HG03095 (cell line): ENCODE data around the gene CMTM6.

Experiments used
- ATAC-seq: cut with Tn5 transposase; IDR thresholded peaks from one replicate; pipeline ENCODE4 v1.9.1; 2021; ENCODE audit warnings: moderate library complexity; ENCODE audit not compliant: unreplicated experiment

The CMTM6 gene

GRCh38 chr3:32450426-32450825, 52.2 kb downstream of the CMTM6 start:
- no peak for ATAC-seq

GRCh38 chr3:32449691-32450090, 53.0 kb downstream of the CMTM6 start:
- no peak for ATAC-seq

- ATAC-seq: no peak
These were observed 53.8 kb downstream of the CMTM6 start for GRCh38 chr3:32448686-32449474.

- ATAC-seq: no peak
These were observed 54.7 kb downstream of the CMTM6 start for GRCh38 chr3:32447865-32448400.

DNA sequence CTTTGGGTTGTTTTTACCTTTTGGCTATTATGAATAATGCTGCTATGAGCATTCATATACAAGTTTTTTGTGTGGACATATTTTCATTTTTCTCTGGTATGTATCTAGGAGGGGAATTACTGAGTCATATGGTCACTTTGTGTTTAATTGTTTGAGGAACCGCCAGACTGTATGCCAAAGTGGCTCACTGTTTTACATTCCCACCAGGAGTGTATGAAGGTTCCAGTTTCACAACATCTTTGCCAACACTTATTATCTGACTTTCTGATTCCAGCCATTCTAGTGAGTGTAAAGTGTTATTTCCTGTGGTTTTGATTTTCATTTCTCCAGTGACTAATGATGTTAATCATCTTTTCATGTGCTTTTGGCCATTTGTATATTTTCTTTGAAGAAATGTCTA, 59.2 kb downstream of the CMTM6 start:
- ATAC-seq: no peak

DNA sequence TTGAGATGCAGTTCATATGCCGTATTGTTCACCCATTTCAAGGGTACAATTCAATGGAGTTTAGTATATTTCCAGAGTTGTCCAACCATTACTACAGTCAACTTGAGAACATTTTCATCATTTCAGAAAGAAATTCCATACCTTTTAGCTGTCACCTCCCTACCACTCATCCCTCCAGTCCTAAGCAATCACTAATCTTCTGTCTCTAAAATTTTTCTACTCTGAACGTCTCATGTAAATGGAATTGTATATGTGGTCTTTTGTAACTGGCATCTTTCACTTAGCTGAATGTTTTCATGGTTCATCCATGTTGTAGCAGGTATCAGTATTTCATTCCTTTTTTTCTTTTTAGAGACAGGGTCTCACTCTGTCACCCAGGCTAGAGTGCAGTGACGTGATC, 59.9 kb downstream of the CMTM6 start:
- ATAC-seq: no peak

DNA sequence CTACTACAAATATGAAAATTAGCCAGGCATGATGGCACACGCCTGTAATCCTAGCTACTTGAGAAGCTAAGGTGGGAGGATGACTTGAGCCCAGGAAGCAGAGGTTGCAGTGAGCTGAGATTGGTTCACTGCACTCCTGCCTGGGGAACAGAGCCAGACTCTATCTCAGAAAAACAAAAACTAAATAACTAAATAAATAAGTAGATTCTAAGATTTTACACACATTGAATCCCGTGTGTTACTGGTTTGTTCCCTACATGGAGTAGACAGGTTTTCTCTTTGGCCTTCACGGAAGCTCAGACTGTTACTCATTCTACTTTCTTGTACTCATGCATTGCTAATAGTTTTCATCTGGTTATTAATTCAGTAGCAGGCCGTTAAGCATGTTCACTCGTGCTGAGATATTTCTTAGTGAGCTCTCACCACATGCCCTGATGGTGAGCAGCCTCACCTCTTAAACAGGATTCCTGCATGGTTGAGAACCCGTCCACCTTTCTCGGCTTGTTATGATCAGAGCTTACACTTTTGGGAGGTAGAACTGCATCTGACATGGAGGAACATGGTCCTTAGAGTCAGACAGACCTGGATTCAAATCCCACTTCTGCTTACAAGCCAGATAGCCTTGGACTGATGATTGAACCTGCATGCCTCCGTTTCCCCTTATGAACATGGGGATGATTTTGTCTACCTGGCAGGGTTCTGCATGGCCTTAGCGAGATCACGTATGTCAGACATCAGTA, 61.9 kb downstream of the CMTM6 start:
- ATAC-seq: no peak

DNA sequence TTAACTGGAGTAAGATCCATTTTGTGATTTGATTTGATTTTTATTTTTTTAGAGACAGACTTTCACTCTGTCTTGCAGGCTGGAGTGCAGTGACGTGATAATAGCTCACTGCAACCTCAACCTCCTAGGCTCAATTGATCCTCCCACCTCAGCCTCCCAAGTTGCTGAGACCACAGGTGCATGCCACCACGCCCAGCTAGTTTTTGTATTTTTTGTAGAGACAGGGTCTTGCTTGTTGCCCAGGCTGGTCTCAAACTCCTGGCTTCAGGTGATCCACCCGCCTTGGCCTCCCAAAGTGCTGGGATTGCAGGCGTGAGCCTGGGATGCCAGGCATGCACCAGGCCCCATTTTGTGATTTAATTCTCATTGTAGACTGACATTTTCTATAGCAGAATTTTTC, 63.2 kb downstream of the CMTM6 start:
- peak; percentile 15 for ATAC-seq

- peak; percentile 97 for ATAC-seq
These were observed 63.9 kb downstream of the CMTM6 start for GRCh38 chr3:32438596-32439344.

DNA sequence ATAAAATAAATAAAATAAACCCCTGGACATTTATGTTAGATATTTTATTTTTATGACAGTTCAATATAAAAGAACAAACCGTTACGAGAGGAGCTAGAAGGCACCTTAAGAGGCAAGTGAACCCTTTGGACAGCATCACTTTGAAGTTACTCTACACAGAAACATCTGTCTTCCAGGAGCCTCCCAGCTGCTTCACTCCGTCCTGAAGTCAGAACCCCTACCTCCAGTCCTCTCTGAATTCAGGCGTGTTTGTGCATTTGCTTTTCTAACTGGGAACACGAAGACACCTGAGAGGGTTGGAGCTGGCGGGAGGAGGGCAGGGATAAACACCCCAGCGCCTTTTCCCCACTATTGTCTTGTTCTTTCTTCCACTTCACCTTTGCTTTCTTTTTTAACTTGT, 64.8 kb downstream of the CMTM6 start:
- no peak for ATAC-seq

GRCh38 chr3:32436816-32437189, 65.8 kb downstream of the CMTM6 start:
- no peak for ATAC-seq

- ATAC-seq: no peak
These were observed 66.5 kb downstream of the CMTM6 start for GRCh38 chr3:32435911-32436815.

GRCh38 chr3:32434206-32434605, 68.4 kb downstream of the CMTM6 start:
- no peak for ATAC-seq

GRCh38 chr3:32432711-32433530, 69.7 kb downstream of the CMTM6 start:
- peak; percentile 47 for ATAC-seq

DNA sequence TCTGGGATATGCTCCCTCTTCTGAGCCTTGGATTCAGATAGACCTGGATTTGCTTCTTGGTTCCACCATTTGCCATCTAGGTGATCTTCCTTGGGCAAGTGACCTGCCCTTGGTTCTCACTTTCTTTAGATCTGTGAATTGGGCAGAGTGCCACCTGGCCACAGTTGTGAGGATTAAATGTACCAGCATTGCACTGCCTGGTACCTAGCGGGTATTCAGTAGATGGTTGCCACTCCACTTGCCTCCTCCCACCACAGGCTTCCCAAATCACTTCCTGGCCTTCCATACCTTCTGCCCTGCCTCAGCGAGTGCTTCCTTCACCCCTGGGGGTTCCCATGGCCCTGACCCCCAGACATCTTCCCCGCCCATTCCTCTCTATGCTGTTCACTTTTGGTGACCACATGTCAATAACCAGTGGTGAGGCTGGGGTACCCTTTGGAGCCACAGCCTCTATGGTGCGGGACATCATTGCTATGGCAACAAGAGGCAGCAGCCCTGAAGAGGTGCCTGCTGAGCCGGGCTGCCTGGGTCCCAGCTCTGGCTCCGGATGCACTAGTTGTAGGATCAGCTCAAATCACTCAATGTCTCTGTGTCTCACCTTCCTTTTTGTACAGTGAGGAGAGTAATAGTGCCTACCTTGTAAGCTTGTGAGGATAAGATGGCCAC, 70.5 kb downstream of the CMTM6 start:
- ATAC-seq: no peak

DNA sequence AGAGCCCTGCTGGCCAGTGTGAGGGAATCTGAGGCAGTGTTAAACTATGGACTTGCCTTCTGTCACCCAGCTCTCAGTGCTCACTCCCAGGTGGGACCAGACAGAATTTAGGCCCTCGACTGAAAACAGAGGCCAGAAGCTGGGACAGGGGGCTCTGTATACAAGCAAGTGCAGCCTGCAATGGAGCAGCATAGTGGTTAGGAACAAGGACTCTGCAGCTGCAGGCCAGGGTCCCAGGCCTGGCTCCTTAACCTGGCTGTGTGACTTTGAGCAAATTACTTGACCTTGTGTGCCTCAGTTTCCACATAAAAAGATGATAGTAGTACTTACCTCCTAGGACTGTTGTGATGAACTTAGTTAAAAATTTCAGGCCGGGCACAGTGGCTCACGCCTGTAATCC, 71.2 kb downstream of the CMTM6 start:
- no peak for ATAC-seq
